Esophagus squamous epithelium (tissue), 4 donors: Measurements from ENCODE around the gene EIF3K.
"Not testable (repeated sequence)": the region's sequence is repeated elsewhere in the genome, so short reads cannot be mapped to it uniquely, and the experiment has no call there.

Source experiments
- CTCF ChIP-seq, 6 experiments: fragments of 450-650 bp in 4 of 6; fragments of 200-600 bp in 2 of 6; sonication (generic) in 2 of 6; IDR thresholded peaks; one replicate each; pipeline ENCODE4 v1.5.1; 2016 to 2019; ENCODE audit warnings: antibody characterized with exemption in 6 of 6, mild to moderate bottlenecking in 4 of 6, moderate library complexity in 4 of 6
- POLR2A ChIP-seq, 4 donors: fragments of 450-650 bp; IDR thresholded peaks; one replicate each; pipeline ENCODE4 v1.6.1; 2017; ENCODE audit warnings: antibody characterized with exemption in 4 of 4, mild to moderate bottlenecking in 4 of 4, moderate library complexity in 3 of 4

- not testable (repeated sequence) for TF ChIP-seq CTCF, POLR2A (IDR thresholded peaks at IDR 0.05)
These were observed 39.7 kb upstream of the EIF3K start for GRCh38 chr19:38579304-38579703.
